ENCODE measurements around the gene SLC39A11. TPM values are rescaled to one million over a fixed set of nuclear protein-coding genes. Genes with fewer than 3 reads are reported as not detected.

SLC39A11 gene
- total and polyA plus RNA-seq, 2 of the 13 experiments (the other 11 are each of a cell fraction or from before 2014, with no cell fraction given), result 17.2 to 31.5 TPM

- TF ChIP-seq BRF2 (CRISPR knock-in tag; IDR thresholded peaks at IDR 0.05) (no peak), MXD3 (CRISPR knock-in tag; IDR thresholded peaks at IDR 0.05) (no peak), POLR2AphosphoS2 (IDR thresholded peaks at IDR 0.05; ENCODE audit: low read depth, low read length) (0 out of 2 replicates have a peak, but pooled peaks have one; percentile 54), ZBTB39 (CRISPR knock-in tag; IDR thresholded peaks at IDR 0.05) (no peak), PHF5A (CRISPR knock-in tag; IDR thresholded peaks at IDR 0.05; ENCODE audit: low read depth, unreplicated experiment) (peak; percentile 76), PCBP2 (optimal IDR thresholded peaks at IDR 0.05; ENCODE audit: low read depth, low read length, poor library complexity, severe bottlenecking) (no peak), ZZZ3 (CRISPR knock-in tag; IDR thresholded peaks at IDR 0.05; ENCODE audit: borderline replicate concordance) (no peak), BCL6 (CRISPR knock-in tag; IDR thresholded peaks at IDR 0.05) (no peak; the same call in 1 of the 2 replicates), LCORL (IDR thresholded peaks at IDR 0.05) (no peak), LCORL (CRISPR knock-in tag; IDR thresholded peaks at IDR 0.05) (no peak), NPAS2 (CRISPR knock-in tag; IDR thresholded peaks at IDR 0.05; ENCODE audit: borderline replicate concordance) (no peak), ATRX (CRISPR knock-in tag; IDR thresholded peaks at IDR 0.05; ENCODE audit: borderline replicate concordance) (no peak), ZMYM2 (CRISPR knock-in tag; IDR thresholded peaks at IDR 0.05) (peak; percentile 63; the same call in 1 of the 2 replicates), DMAP1 (CRISPR knock-in tag; IDR thresholded peaks at IDR 0.05) (no peak), MEIS1 (CRISPR knock-in tag; IDR thresholded peaks at IDR 0.05; ENCODE audit: borderline replicate concordance) (peak; percentile 84; the same call in 1 of the 2 replicates), SUZ12 (IDR thresholded peaks at IDR 0.05; ENCODE audit: low read depth, low read length) (no peak), HOMEZ (CRISPR knock-in tag; IDR thresholded peaks at IDR 0.05; ENCODE audit: low read depth) (no peak), SP5 (CRISPR knock-in tag; IDR thresholded peaks at IDR 0.05; ENCODE audit: borderline replicate concordance, low read depth) (no peak), ZFP82 (CRISPR knock-in tag; IDR thresholded peaks at IDR 0.05; ENCODE audit: borderline replicate concordance) (no peak), ARNTL (CRISPR knock-in tag; IDR thresholded peaks at IDR 0.05) (0 out of 2 replicates have a peak, but pooled peaks have one; percentile 31), DPF2 (CRISPR knock-in tag; IDR thresholded peaks at IDR 0.05; ENCODE audit: borderline replicate concordance, low read depth) (peak; percentile 76; the same call in 1 of the 2 replicates), HNRNPH1 (optimal IDR thresholded peaks at IDR 0.05; ENCODE audit: low read depth, low read length) (no peak), MEIS2 (CRISPR knock-in tag; IDR thresholded peaks at IDR 0.05) (no peak), HMG20B (CRISPR knock-in tag; conservative IDR thresholded peaks at IDR 0.05) (no peak), TCF7L2 (IDR thresholded peaks at IDR 0.05; ENCODE audit: low read depth, low read length) (no peak), ZFP36 (IDR thresholded peaks at IDR 0.05; ENCODE audit: borderline replicate concordance, low read depth, low read length, partially characterized antibody) (no peak)
Observed at GRCh38 chr17:73068322-73069153, 23.9 kb downstream of the SLC39A11 start (continued).

All from HepG2 (cell line).